Ovary (tissue), 3 donors: ENCODE measurements around the gene PHC1.
"Not testable (repeated sequence)": the region's sequence is repeated elsewhere in the genome, so short reads cannot be mapped to it uniquely, and the experiment has no call there.

Experiments
- CTCF ChIP-seq, 3 donors: fragments of 450-650 bp in 2 of 3; fragments of 200-600 bp in 1 of 3; IDR thresholded peaks; one replicate each; pipeline versions ENCODE4 v1.5.1 to v1.8.0; 2016 to 2022; ENCODE audit warnings: antibody characterized with exemption in 3 of 3, mild to moderate bottlenecking in 1 of 3
- EP300 ChIP-seq: sonication (generic); formaldehyde crosslinking; IDR thresholded peaks from one replicate; pipeline ENCODE4 v1.6.1; 2017; ENCODE audit warnings: antibody characterized with exemption
- POLR2A ChIP-seq: fragments of 450-650 bp; IDR thresholded peaks from one replicate; pipeline ENCODE4 v1.6.1; 2017; ENCODE audit warnings: antibody characterized with exemption, mild to moderate bottlenecking, moderate library complexity
- donor health status: DM: no; HTN: no; CAD: no.

DNA sequence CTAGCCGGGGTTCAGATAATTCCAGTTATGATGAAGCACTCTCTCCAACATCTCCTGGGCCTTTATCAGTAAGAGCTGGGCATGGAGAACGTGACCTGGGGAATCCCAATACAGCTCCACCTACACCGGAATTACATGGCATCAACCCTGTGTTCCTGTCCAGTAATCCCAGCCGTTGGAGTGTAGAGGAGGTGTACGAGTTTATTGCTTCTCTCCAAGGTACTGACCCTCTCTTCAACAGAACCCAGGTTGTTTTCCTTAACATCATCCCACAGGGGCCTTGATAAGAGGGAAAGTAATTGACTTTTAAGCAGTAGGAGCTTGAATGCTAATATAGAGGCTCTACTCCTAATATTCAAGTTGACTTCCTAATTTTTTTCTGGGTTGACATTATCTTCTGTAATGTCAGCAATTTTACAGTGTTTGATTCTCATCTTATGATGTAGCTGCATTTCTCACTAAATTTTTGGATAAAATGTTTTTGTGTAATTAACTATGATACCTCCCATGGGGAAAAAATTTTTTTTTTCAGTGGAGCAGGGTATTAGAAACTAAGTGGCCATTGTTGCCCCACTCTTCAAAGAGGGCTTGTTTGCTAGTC lies 23.6 kb downstream of the PHC1 start:
- not testable (repeated sequence) for TF ChIP-seq EP300; POLR2A; CTCF (IDR thresholded peaks at IDR 0.05)
